Fibroblast of lung (primary cell): ENCODE results near the gene PCDHB15.

Source experiments
- EZH2 ChIP-seq: IDR thresholded peaks from 2 replicates; pipeline ENCODE4 v1.5.1; 2012; ENCODE audit warnings: low read length, control low read depth, mild to moderate bottlenecking; ENCODE audit errors: missing control alignments
- TF ChIP-seq, protein P1 (sequence below), 2 donors: IDR thresholded peaks in 1 of 2; conservative IDR thresholded peaks in 1 of 2; 1 replicate in 1 of 2; 2 replicates in 1 of 2; pipeline ENCODE4 v1.5.1; 2011 to 2012; ENCODE audit warnings: low read length in 2 of 2, control low read depth in 1 of 2, inconsistent platforms in 1 of 2, low read depth in 1 of 2, mild to moderate bottlenecking in 1 of 2

DNA sequence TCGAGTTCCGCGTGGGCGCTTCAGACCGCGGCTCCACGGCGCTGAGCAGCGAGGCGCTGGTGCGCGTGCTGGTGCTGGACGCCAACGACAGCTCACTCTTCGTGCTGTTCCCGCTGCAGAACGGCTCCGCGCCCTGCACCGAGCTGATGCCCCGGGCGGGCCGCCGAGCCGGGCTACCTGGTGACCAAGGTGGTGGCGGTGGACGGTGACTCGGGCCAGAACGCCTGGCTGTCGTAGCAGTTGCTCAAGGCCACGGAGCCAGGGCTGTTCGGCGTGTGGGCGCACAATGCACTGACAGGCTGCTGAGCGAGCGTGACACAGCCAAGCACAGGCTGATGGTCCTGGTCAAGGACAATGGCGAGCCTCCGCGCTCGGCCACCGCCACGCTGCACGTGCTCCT is 3.7 kb upstream of the PCDHB15 start:
- TF ChIP-seq, protein P1, sequence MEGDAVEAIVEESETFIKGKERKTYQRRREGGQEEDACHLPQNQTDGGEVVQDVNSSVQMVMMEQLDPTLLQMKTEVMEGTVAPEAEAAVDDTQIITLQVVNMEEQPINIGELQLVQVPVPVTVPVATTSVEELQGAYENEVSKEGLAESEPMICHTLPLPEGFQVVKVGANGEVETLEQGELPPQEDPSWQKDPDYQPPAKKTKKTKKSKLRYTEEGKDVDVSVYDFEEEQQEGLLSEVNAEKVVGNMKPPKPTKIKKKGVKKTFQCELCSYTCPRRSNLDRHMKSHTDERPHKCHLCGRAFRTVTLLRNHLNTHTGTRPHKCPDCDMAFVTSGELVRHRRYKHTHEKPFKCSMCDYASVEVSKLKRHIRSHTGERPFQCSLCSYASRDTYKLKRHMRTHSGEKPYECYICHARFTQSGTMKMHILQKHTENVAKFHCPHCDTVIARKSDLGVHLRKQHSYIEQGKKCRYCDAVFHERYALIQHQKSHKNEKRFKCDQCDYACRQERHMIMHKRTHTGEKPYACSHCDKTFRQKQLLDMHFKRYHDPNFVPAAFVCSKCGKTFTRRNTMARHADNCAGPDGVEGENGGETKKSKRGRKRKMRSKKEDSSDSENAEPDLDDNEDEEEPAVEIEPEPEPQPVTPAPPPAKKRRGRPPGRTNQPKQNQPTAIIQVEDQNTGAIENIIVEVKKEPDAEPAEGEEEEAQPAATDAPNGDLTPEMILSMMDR (conservative IDR thresholded peaks at IDR 0.05 in 1 of 2, IDR thresholded peaks at IDR 0.05 in 1 of 2; ENCODE audit: low read depth in 1 of 2, low read length in 2 of 2): no peak
- TF ChIP-seq EZH2: no peak
